PC-9 (cell line): Measurements from ENCODE around the gene UVSSA. TPM values are rescaled to one million over a fixed set of nuclear protein-coding genes. Genes with fewer than 3 reads are reported as not detected.

Source experiments
- BruUV-seq: library from RNA; stranded (reverse); fragments of 400-500 nt; replicated peaks from 2 replicates; lab custom pipeline; 2021; lab: Mats Ljungman, UMichigan
- CTCF ChIA-PET: fragments of 300-600 bp; sonication (Branson Sonifier 250); formaldehyde crosslinking; loops from one replicate; lab custom pipeline; 2022; ENCODE audit warnings: antibody characterized with exemption; lab: Charles Lee
- POLR2A ChIA-PET: fragments of 300-600 bp; sonication (Branson Sonifier 250); formaldehyde crosslinking; loops from one replicate; lab custom pipeline; 2022; ENCODE audit warnings: antibody characterized with exemption; ENCODE audit not compliant: unreplicated experiment; lab: Charles Lee
- DNase-seq, 2 experiments: peaks; one replicate each; pipeline versions ENCODE4 v3.0.0 to v3.0.0-alpha.2; 2015 to 2022; ENCODE audit warnings: mixed read lengths in 1 of 2
- H2AFZ ChIP-seq: fragments of 200-600 bp; sonication (generic); 2 replicates; pipeline ENCODE4 v1.8.1; 2017; ENCODE audit warnings: antibody characterized with exemption
- H3F3A ChIP-seq: fragments of 200-600 bp; sonication (generic); 2 replicates; pipeline ENCODE4 v1.8.1; 2017; ENCODE audit warnings: antibody characterized with exemption, mild to moderate bottlenecking, low read depth; ENCODE audit not compliant: insufficient read depth
- H3K27ac ChIP-seq: fragments of 200-600 bp; sonication (generic); 2 replicates; pipeline ENCODE4 v1.6.1; 2016; ENCODE audit warnings: mixed run types
- H3K27me3 ChIP-seq: fragments of 200-600 bp; sonication (generic); 2 replicates; pipeline ENCODE4 v1.6.1; 2016; ENCODE audit warnings: low read depth, mixed run types; ENCODE audit not compliant: insufficient read depth
- H3K36me3 ChIP-seq: fragments of 200-600 bp; sonication (generic); 2 replicates; pipeline ENCODE4 v1.6.1; 2016; ENCODE audit warnings: low read depth, mixed run types
- H3K4me1 ChIP-seq: fragments of 200-600 bp; sonication (generic); replicated peaks from 2 replicates; pipeline ENCODE4 v1.6.1; 2016; ENCODE audit warnings: mixed run types; ENCODE audit not compliant: insufficient read depth
- H3K4me2 ChIP-seq: fragments of 200-600 bp; sonication (generic); 2 replicates; pipeline ENCODE4 v1.6.1; 2017; ENCODE audit warnings: mixed run types
- H3K4me3 ChIP-seq: fragments of 200-600 bp; sonication (generic); 2 replicates; pipeline ENCODE4 v1.6.1; 2016; ENCODE audit warnings: mixed run types
- H3K79me2 ChIP-seq: fragments of 200-600 bp; sonication (generic); 2 replicates; pipeline ENCODE4 v1.6.1; 2017; ENCODE audit warnings: low read depth, mixed run types
- H3K9me2 ChIP-seq: fragments of 200-600 bp; sonication (generic); 2 replicates; pipeline ENCODE4 v1.8.1; 2017; ENCODE audit warnings: mild to moderate bottlenecking; ENCODE audit not compliant: insufficient read depth
- H3K9me3 ChIP-seq: fragments of 200-600 bp; sonication (generic); 2 replicates; pipeline ENCODE4 v1.8.1; 2016; ENCODE audit warnings: low read depth; ENCODE audit not compliant: insufficient read depth
- H4K20me1 ChIP-seq: fragments of 200-600 bp; sonication (generic); 2 replicates; pipeline ENCODE4 v1.8.1; 2017; ENCODE audit not compliant: insufficient read depth
- CTCF ChIP-seq: fragments of 200-600 bp; sonication (generic); conservative IDR thresholded peaks from 2 replicates; pipeline ENCODE4 v1.6.1; 2017; ENCODE audit warnings: mixed run types, antibody characterized with exemption, mild to moderate bottlenecking, moderate library complexity
- EZH2 ChIP-seq: fragments of 200-600 bp; sonication (generic); IDR thresholded peaks from 2 replicates; pipeline ENCODE4 v1.8.0; 2017; ENCODE audit warnings: antibody characterized with exemption, low read depth
- intact Hi-C: fragments of 100-400 bp; cut with micrococcal nuclease; formaldehyde crosslinking; loops from one replicate; pipeline ENCODE4 v1.10.0; 2022; ENCODE audit not compliant: unreplicated experiment
- total RNA-seq: library from RNA; stranded (reverse); gene quantifications from 2 replicates; pipeline ENCODE4 v1.2.3, GENCODE V29; 2021

Gene UVSSA
- total RNA-seq, 1 experiment from 2014 or later, result 24.3 TPM

DNA sequence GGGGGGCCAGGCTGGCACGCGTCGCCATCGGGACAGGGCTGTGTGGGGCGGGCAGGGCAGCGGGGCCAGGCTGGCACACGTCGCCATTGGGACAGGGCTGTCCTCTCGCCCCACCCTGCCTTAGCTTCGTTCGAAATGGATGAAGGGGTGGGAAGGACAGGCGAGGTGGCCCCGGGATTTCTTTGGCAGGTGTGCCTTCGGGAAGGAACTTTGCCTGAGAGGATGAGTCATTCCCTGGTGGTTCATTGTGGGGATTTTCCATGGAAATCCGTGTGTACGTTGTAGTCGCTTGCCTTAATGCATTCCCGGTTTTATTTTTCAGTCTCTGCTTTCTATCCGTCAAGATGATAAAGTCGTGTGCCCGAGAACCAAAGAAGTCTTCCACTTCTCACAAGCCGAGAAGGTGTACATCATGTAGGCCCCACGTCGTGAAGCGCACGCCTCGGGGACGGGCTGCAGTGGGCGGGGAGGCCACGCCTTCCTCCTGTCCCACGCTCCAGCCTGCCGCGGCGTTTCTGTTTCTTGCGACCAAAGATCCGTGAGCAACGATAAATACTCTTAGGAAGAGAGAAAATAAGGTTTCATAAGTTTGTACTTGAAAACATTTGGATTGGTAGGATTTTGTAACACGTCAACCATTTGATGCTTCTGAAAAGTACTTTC, 8.1 kb upstream of the UVSSA start:
- Histone ChIP-seq H3K36me3 (peaks cover 26% of the 10 kb centered on the region), H3K9me2 (no peaks in the 10 kb centered on the region), H3K4me1 (peaks cover 15% of the 10 kb centered on the region), H3K4me2 (no peak overlapping the region), H3K79me2 (no peaks in the 10 kb centered on the region), H2AFZ (no peak overlapping the region), H3K27me3 (no peaks in the 10 kb centered on the region), H3K27ac (no peak overlapping the region), H3K9me3 (no peaks in the 10 kb centered on the region; the same call in 1 of the 2 replicates), H3F3A (peaks cover 52% of the 10 kb centered on the region), H3K4me3 (no peak overlapping the region), H4K20me1 (no peaks in the 10 kb centered on the region; the same call in 1 of the 2 replicates)
- BruUV-seq, result no TSS peak
- DNase-seq, result no peak
- ChIA-PET CTCF (no interaction called here), POLR2A (no interaction called here)
- TF ChIP-seq EZH2, result no peak
- no peak for TF ChIP-seq CTCF
- intact Hi-C loops, result loop anchor here (10.0 kb wide), 1 partner anchor 294 kb away; no protein-coding TSS in a partner anchor

DNA sequence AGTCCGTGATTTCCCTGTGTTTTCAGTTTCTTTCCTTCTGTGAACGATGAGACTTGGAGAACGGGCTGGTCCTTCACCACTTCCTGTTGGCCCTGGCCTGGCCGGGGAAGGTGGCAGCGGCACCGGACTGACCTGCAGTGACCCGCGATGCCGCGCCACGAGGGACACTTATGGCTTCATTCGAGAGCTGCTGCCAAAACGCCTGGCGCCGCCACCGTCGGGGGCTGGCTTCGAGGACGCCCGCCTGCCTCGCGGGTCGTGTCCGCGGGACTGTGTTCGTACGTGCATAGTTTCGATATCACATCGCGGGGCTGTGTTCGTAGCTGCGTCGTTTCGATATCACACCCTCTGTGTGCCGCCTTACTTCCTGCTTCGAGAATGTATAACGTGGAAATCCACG, 7.5 kb upstream of the UVSSA start:
- H3K4me3 ChIP-seq, result no peak overlapping the region
- H4K20me1 ChIP-seq, result no peaks in the 10 kb centered on the region; the same call in 1 of the 2 replicates
- H3K79me2 ChIP-seq, result no peaks in the 10 kb centered on the region
- H3K27me3 ChIP-seq, result no peaks in the 10 kb centered on the region
- peaks cover 20% of the 10 kb centered on the region for H3K4me1 ChIP-seq
- CTCF ChIA-PET, result no interaction called here
- H3K9me3 ChIP-seq, result no peaks in the 10 kb centered on the region; the same call in 1 of the 2 replicates
- H3K9me2 ChIP-seq, result no peaks in the 10 kb centered on the region
- H3F3A ChIP-seq, result peaks cover 54% of the 10 kb centered on the region
- TF ChIP-seq CTCF (no peak), EZH2 (no peak)
- BruUV-seq, result TSS peak; percentile 17
- DNase-seq, result no peak
- no peak overlapping the region for H3K4me2 ChIP-seq
- no peak overlapping the region for H3K27ac ChIP-seq
- H2AFZ ChIP-seq, result no peak overlapping the region
- POLR2A ChIA-PET, result no interaction called here
- intact Hi-C loops, result loop anchor here (10.0 kb wide), 1 partner anchor 295 kb away; no protein-coding TSS in a partner anchor
- H3K36me3 ChIP-seq, result peaks cover 26% of the 10 kb centered on the region

- Histone ChIP-seq H3K4me1 (peaks cover 28% of the 10 kb centered on the region), H2AFZ (no peak overlapping the region), H3F3A (peaks cover 54% of the 10 kb centered on the region), H3K36me3 (peaks cover 26% of the 10 kb centered on the region), H3K27ac (no peak overlapping the region), H3K79me2 (no peaks in the 10 kb centered on the region), H3K9me2 (no peaks in the 10 kb centered on the region), H3K4me2 (no peak overlapping the region), H3K4me3 (no peak overlapping the region), H3K27me3 (no peaks in the 10 kb centered on the region), H3K9me3 (no peaks in the 10 kb centered on the region; the same call in 1 of the 2 replicates), H4K20me1 (no peaks in the 10 kb centered on the region; the same call in 1 of the 2 replicates)
- CTCF ChIA-PET, result no interaction called here
- POLR2A ChIA-PET, result no interaction called here
- no peak for DNase-seq
- TF ChIP-seq CTCF (no peak), EZH2 (no peak)
- no TSS peak for BruUV-seq
- intact Hi-C loops, result loop anchor here (10.0 kb wide), 1 partner anchor 385 kb away; the partner anchor contains the start of genes TACC3 and TMEM129
Observed at GRCh38 chr4:1340181-1340747, 6.7 kb upstream of the UVSSA start.
